MG63 (cell line): ENCODE measurements around the gene MEI4. TPM values are rescaled to one million over a fixed set of nuclear protein-coding genes. Genes with fewer than 3 reads are reported as not detected.

ENCODE experiments used
- DNase-seq: peaks from one replicate; pipeline ENCODE4 v3.0.0-alpha.2; 2020
- H3K27me3 ChIP-seq: fragments of 250-450 bp; sonication (Bioruptor Pico); 2 replicates; pipeline ENCODE4 v1.5.1; 2020; ENCODE audit warnings: mild to moderate bottlenecking, moderate library complexity
- H3K36me3 ChIP-seq: fragments of 250-450 bp; sonication (Bioruptor Pico); 2 replicates; pipeline ENCODE4 v1.5.1; 2020; ENCODE audit warnings: mild to moderate bottlenecking, moderate library complexity
- H3K4me3 ChIP-seq: fragments of 250-450 bp; sonication (Bioruptor Pico); 2 replicates; pipeline ENCODE4 v1.5.1; 2020; ENCODE audit warnings: mild to moderate bottlenecking, moderate library complexity
- H3K9me3 ChIP-seq: fragments of 250-450 bp; sonication (Bioruptor Pico); 2 replicates; pipeline ENCODE4 v1.5.1; 2020; ENCODE audit warnings: mild to moderate bottlenecking, moderate library complexity
- total RNA-seq: library from RNA; depleted of rRNA; stranded (reverse); fragments of >200 nt; shearing (Covaris generic); gene quantifications from 2 replicates; pipeline ENCODE4 v1.2.3, GENCODE V29; 2014; ENCODE audit warnings: low replicate concordance; rRNA removed

MEI4 gene
- total RNA-seq, 1 experiment from 2014 or later = not detected

GRCh38 chr6:77972334-77972733 lies 319.5 kb downstream of the MEI4 start:
- Histone ChIP-seq H3K27me3 (no peaks in the 10 kb centered on the region), H3K36me3 (no peaks in the 10 kb centered on the region), H3K4me3 (no peak overlapping the region), H3K9me3 (no peaks in the 10 kb centered on the region; the same call in 1 of the 2 replicates)
- DNase-seq = no peak

Other genes starting within 250 kb of the MEI4 start
- gene HTR1B, start 189.5 kb upstream of the MEI4 start, total RNA-seq = not detected in 2 replicates